ENCODE measurements around the gene SMCO4. TPM values are rescaled to one million over a fixed set of nuclear protein-coding genes. Genes with fewer than 3 reads are reported as not detected.
A peak's percentile ranks its signal among the peaks of the same experiment; 100 is the strongest.
"Not testable (repeated sequence)": the region's sequence is repeated elsewhere in the genome, so short reads cannot be mapped to it uniquely, and the experiment has no call there.

SMCO4 gene
- total RNA-seq, 2 donors from 2014 or later: 49.3 to 82.4 TPM

- H3K4me3 Mint-ChIP-seq: peak overlapping the region; percentile 98
- peak; percentile 27 for ATAC-seq (replicated peaks)
- H3K9me3 Mint-ChIP-seq: no peaks in the 10 kb centered on the region
- peaks cover 4% of the 10 kb centered on the region for H3K27me3 Mint-ChIP-seq
- peak overlapping the region; percentile 90 for H3K27ac Mint-ChIP-seq
- H3K4me1 Mint-ChIP-seq: peaks cover 22% of the 10 kb centered on the region
- no peaks in the 10 kb centered on the region for H3K36me3 Mint-ChIP-seq (ENCODE audit: low read depth)
Measured at GRCh38 chr11:93542811-93543229, 371 bp downstream of the SMCO4 start.

GRCh38 chr11:93541884-93542810 lies 1.0 kb downstream of the SMCO4 start:
- Mint-ChIP-seq H3K4me1 (peaks cover 29% of the 10 kb centered on the region), H3K27ac (peak overlapping the region; percentile 90), H3K9me3 (no peaks in the 10 kb centered on the region), H3K27me3 (peaks cover 4% of the 10 kb centered on the region), H3K4me3 (peak overlapping the region; percentile 98), H3K36me3 (ENCODE audit: low read depth) (no peaks in the 10 kb centered on the region)
- peak; percentile 56 for ATAC-seq (replicated peaks)

- Mint-ChIP-seq H3K4me3 (peak overlapping the region; percentile 98), H3K4me1 (peaks cover 34% of the 10 kb centered on the region), H3K27ac (no peak overlapping the region), H3K36me3 (ENCODE audit: low read depth) (no peaks in the 10 kb centered on the region), H3K27me3 (no peaks in the 10 kb centered on the region), H3K9me3 (no peaks in the 10 kb centered on the region)
- ATAC-seq (replicated peaks): no peak
Measured at GRCh38 chr11:93540896-93541553, 2.2 kb downstream of the SMCO4 start.

- H3K36me3 Mint-ChIP-seq (ENCODE audit: low read depth): no peaks in the 10 kb centered on the region
- no peaks in the 10 kb centered on the region for H3K27me3 Mint-ChIP-seq
- no peak overlapping the region for H3K4me3 Mint-ChIP-seq
- H3K27ac Mint-ChIP-seq: no peak overlapping the region
- no peaks in the 10 kb centered on the region for H3K9me3 Mint-ChIP-seq
- no peak for ATAC-seq (replicated peaks)
- peaks cover 34% of the 10 kb centered on the region for H3K4me1 Mint-ChIP-seq
Measured at GRCh38 chr11:93540337-93540736, 2.9 kb downstream of the SMCO4 start.

GRCh38 chr11:93537767-93538261 lies 5.4 kb downstream of the SMCO4 start:
- no peak for ATAC-seq (replicated peaks)
- Mint-ChIP-seq H3K9me3 (no peaks in the 10 kb centered on the region), H3K4me3 (peak overlapping the region; percentile 61), H3K27me3 (no peaks in the 10 kb centered on the region), H3K27ac (peak overlapping the region; percentile 13), H3K4me1 (peaks cover 36% of the 10 kb centered on the region), H3K36me3 (ENCODE audit: low read depth) (no peaks in the 10 kb centered on the region)

GRCh38 chr11:93537049-93537448 lies 6.1 kb downstream of the SMCO4 start:
- Mint-ChIP-seq H3K27me3 (no peaks in the 10 kb centered on the region), H3K4me1 (peaks cover 40% of the 10 kb centered on the region), H3K9me3 (no peaks in the 10 kb centered on the region), H3K27ac (no peak overlapping the region), H3K4me3 (peak overlapping the region; percentile 61), H3K36me3 (ENCODE audit: low read depth) (peaks cover under 1% of the 10 kb centered on the region)
- no peak for ATAC-seq (replicated peaks)

GRCh38 chr11:93536101-93536861 lies 6.9 kb downstream of the SMCO4 start:
- peaks cover 42% of the 10 kb centered on the region for H3K4me1 Mint-ChIP-seq
- no peaks in the 10 kb centered on the region for H3K27me3 Mint-ChIP-seq
- no peak for ATAC-seq (replicated peaks)
- H3K27ac Mint-ChIP-seq: no peak overlapping the region
- H3K4me3 Mint-ChIP-seq: peak overlapping the region; percentile 61
- peaks cover 5% of the 10 kb centered on the region for H3K36me3 Mint-ChIP-seq (ENCODE audit: low read depth)
- H3K9me3 Mint-ChIP-seq: no peaks in the 10 kb centered on the region

- H3K9me3 Mint-ChIP-seq; H3K27me3 Mint-ChIP-seq; H3K36me3 Mint-ChIP-seq (ENCODE audit: low read depth); H3K27ac Mint-ChIP-seq; ATAC-seq (replicated peaks): not testable (repeated sequence)
- H3K4me3 Mint-ChIP-seq: peak overlapping the region; percentile 56
- H3K4me1 Mint-ChIP-seq: peaks cover 45% of the 10 kb centered on the region
Measured at GRCh38 chr11:93535578-93535977, 7.6 kb downstream of the SMCO4 start.

- H3K4me3 Mint-ChIP-seq: peak overlapping the region; percentile 83
- no peaks in the 10 kb centered on the region for H3K27me3 Mint-ChIP-seq
- peaks cover 5% of the 10 kb centered on the region for H3K36me3 Mint-ChIP-seq (ENCODE audit: low read depth)
- peaks cover 53% of the 10 kb centered on the region for H3K4me1 Mint-ChIP-seq
- H3K27ac Mint-ChIP-seq: peak overlapping the region; percentile 98
- no peak for ATAC-seq (replicated peaks)
- no peaks in the 10 kb centered on the region for H3K9me3 Mint-ChIP-seq
Measured at GRCh38 chr11:93532806-93533205, 10.4 kb downstream of the SMCO4 start.

- Mint-ChIP-seq H3K4me3 (peak overlapping the region; percentile 83), H3K36me3 (ENCODE audit: low read depth) (peaks cover 5% of the 10 kb centered on the region), H3K27ac (peak overlapping the region; percentile 98), H3K9me3 (no peaks in the 10 kb centered on the region), H3K4me1 (peaks cover 48% of the 10 kb centered on the region), H3K27me3 (no peaks in the 10 kb centered on the region)
- ATAC-seq (replicated peaks): peak; percentile 83
Measured at GRCh38 chr11:93532281-93532789, 10.9 kb downstream of the SMCO4 start.

GRCh38 chr11:93530468-93530826 lies 12.7 kb downstream of the SMCO4 start:
- Mint-ChIP-seq H3K9me3 (no peaks in the 10 kb centered on the region), H3K27me3 (no peaks in the 10 kb centered on the region), H3K36me3 (ENCODE audit: low read depth) (peaks cover 8% of the 10 kb centered on the region), H3K27ac (peak overlapping the region; percentile 98), H3K4me3 (peak overlapping the region; percentile 83), H3K4me1 (peaks cover 55% of the 10 kb centered on the region)
- no peak for ATAC-seq (replicated peaks)

GRCh38 chr11:93529707-93530467 lies 13.3 kb downstream of the SMCO4 start:
- peak; percentile 37 for ATAC-seq (replicated peaks)
- Mint-ChIP-seq H3K27me3 (no peaks in the 10 kb centered on the region), H3K4me1 (peaks cover 52% of the 10 kb centered on the region), H3K36me3 (ENCODE audit: low read depth) (peaks cover 10% of the 10 kb centered on the region), H3K4me3 (peak overlapping the region; percentile 83), H3K9me3 (no peaks in the 10 kb centered on the region), H3K27ac (peak overlapping the region; percentile 98)

GRCh38 chr11:93528757-93529645 lies 14.2 kb downstream of the SMCO4 start:
- Mint-ChIP-seq H3K9me3 (no peaks in the 10 kb centered on the region), H3K36me3 (ENCODE audit: low read depth) (peaks cover 10% of the 10 kb centered on the region), H3K27ac (peak overlapping the region; percentile 98), H3K27me3 (no peaks in the 10 kb centered on the region), H3K4me3 (peak overlapping the region; percentile 83), H3K4me1 (peaks cover 57% of the 10 kb centered on the region)
- ATAC-seq (replicated peaks): no peak

Measured in activated T-helper 17 cell treated with anti-CD3 and anti-CD28 coated beads, Interleukin-2, amount 50 U/mL, for 72 hours (primary cell).